ENCODE results near the gene GATAD2B. TPM values are rescaled to one million over a fixed set of nuclear protein-coding genes. Genes with fewer than 3 reads are reported as not detected.

GATAD2B gene
- total and polyA plus RNA-seq, 4 donors = 4.6 to 41.7 (median 13.4) TPM

GRCh38 chr1:153934746-153935145 is 12.0 kb upstream of the GATAD2B start:
- ATAC-seq (ENCODE audit: insufficient read depth, low FRiP score) (no peak), DNase-seq (no peak)
- Histone ChIP-seq H3K4me1 (ENCODE audit: control insufficient read depth in 5 of 5, insufficient read depth in 5 of 5, low read length in 5 of 5) (no peaks in the 10 kb centered on the region), H3K4me3 (no peak overlapping the region), H3K27ac (ENCODE audit: low read depth in 1 of 2, low read length in 1 of 2) (no peak overlapping the region), H3K27me3 (ENCODE audit: control insufficient read depth in 3 of 3, insufficient read depth in 3 of 3, low read length in 2 of 3) (no peaks in the 10 kb centered on the region), H3K36me3 (ENCODE audit: control insufficient read depth in 4 of 4, insufficient read depth in 4 of 4, low read length in 4 of 4) (peaks cover 15 to 73% (median 46%) of the 10 kb centered on the region in 4 donors), H3K9me3 (ENCODE audit: control insufficient read depth in 4 of 4, insufficient read depth in 3 of 4, low read length in 3 of 4) (no peaks in the 10 kb centered on the region), H3K9ac (ENCODE audit: insufficient read depth in 1 of 2, low read length in 2 of 2) (no peak overlapping the region)
- WGBS, 2 donors = 95 to 96% methylated on average over 9 of the region's 9 CpGs
- TF ChIP-seq CTCF (IDR thresholded peaks at IDR 0.05; ENCODE audit: control extremely low read depth, extremely low read depth) = no peak

GRCh38 chr1:153933955-153934354 is 11.2 kb upstream of the GATAD2B start:
- DNase-seq = no peak
- TF ChIP-seq CTCF (IDR thresholded peaks at IDR 0.05; ENCODE audit: control extremely low read depth, extremely low read depth) = no peak

GRCh38 chr1:153933430-153933829 is 10.7 kb upstream of the GATAD2B start:
- TF ChIP-seq CTCF (IDR thresholded peaks at IDR 0.05; ENCODE audit: control extremely low read depth, extremely low read depth) = no peak
- H3K4me3 ChIP-seq = no peak overlapping the region
- no peak overlapping the region for H3K27ac ChIP-seq (ENCODE audit: low read depth in 1 of 2, low read length in 1 of 2)
- 93 to 95% methylated on average over 12 to 14 of the region's 14 CpGs for WGBS, 2 donors
- H3K4me1 ChIP-seq (ENCODE audit: control insufficient read depth in 5 of 5, insufficient read depth in 5 of 5, low read length in 5 of 5) = peaks cover 0 to 3% (median 0%) of the 10 kb centered on the region in 5 donors
- no peaks in the 10 kb centered on the region for H3K27me3 ChIP-seq (ENCODE audit: control insufficient read depth in 3 of 3, insufficient read depth in 3 of 3, low read length in 2 of 3)
- DNase-seq (no peak), ATAC-seq (ENCODE audit: insufficient read depth, low FRiP score) (no peak)
- H3K9me3 ChIP-seq (ENCODE audit: control insufficient read depth in 4 of 4, insufficient read depth in 3 of 4, low read length in 3 of 4) = no peaks in the 10 kb centered on the region
- H3K36me3 ChIP-seq (ENCODE audit: control insufficient read depth in 4 of 4, insufficient read depth in 4 of 4, low read length in 4 of 4) = peaks cover 15 to 68% (median 44%) of the 10 kb centered on the region in 4 donors
- no peak overlapping the region for H3K9ac ChIP-seq (ENCODE audit: insufficient read depth in 1 of 2, low read length in 2 of 2)

More at GRCh38 chr1:153933955-153934354, 11.2 kb upstream of the GATAD2B start:
- Histone ChIP-seq H3K9me3 (ENCODE audit: control insufficient read depth in 4 of 4, insufficient read depth in 3 of 4, low read length in 3 of 4) (no peaks in the 10 kb centered on the region), H3K36me3 (ENCODE audit: control insufficient read depth in 4 of 4, insufficient read depth in 4 of 4, low read length in 4 of 4) (peaks cover 15 to 69% (median 44%) of the 10 kb centered on the region in 4 donors), H3K4me1 (ENCODE audit: control insufficient read depth in 5 of 5, insufficient read depth in 5 of 5, low read length in 5 of 5) (peaks cover 0 to 1% (median 0%) of the 10 kb centered on the region in 5 donors), H3K4me3 (no peak overlapping the region), H3K27ac (ENCODE audit: low read depth in 1 of 2, low read length in 1 of 2) (no peak overlapping the region), H3K27me3 (ENCODE audit: control insufficient read depth in 3 of 3, insufficient read depth in 3 of 3, low read length in 2 of 3) (no peaks in the 10 kb centered on the region), H3K9ac (ENCODE audit: insufficient read depth in 1 of 2, low read length in 2 of 2) (no peak overlapping the region)
- 97 to 98% methylated on average over 11 of the region's 11 CpGs for WGBS, 2 donors
- no peak for ATAC-seq (ENCODE audit: insufficient read depth, low FRiP score)

Data from lung (tissue), 12 donors.